HG03097 (cell line): ENCODE measurements around the gene SDC1.

Source experiments
- ATAC-seq: cut with Tn5 transposase; IDR thresholded peaks from one replicate; pipeline ENCODE4 v1.9.1; 2021; ENCODE audit not compliant: unreplicated experiment, low FRiP score

SDC1 gene

DNA sequence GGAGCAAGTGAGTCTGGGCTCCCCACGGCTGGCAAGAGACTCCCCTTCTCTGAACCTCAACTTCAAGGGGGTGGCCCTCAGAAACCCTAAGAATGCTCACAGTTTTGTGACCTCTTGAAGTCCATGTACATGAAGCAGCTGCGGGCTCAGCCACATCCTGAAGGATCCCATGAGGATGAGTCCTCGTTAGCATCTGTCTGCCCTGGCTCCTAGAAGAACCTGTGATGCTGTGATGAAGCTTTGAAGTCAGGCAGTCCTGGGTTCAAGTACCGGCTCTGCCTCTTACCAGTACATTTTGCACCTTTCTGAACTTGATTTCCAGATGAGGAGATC, 38.1 kb downstream of the SDC1 start:
- no peak for ATAC-seq

DNA sequence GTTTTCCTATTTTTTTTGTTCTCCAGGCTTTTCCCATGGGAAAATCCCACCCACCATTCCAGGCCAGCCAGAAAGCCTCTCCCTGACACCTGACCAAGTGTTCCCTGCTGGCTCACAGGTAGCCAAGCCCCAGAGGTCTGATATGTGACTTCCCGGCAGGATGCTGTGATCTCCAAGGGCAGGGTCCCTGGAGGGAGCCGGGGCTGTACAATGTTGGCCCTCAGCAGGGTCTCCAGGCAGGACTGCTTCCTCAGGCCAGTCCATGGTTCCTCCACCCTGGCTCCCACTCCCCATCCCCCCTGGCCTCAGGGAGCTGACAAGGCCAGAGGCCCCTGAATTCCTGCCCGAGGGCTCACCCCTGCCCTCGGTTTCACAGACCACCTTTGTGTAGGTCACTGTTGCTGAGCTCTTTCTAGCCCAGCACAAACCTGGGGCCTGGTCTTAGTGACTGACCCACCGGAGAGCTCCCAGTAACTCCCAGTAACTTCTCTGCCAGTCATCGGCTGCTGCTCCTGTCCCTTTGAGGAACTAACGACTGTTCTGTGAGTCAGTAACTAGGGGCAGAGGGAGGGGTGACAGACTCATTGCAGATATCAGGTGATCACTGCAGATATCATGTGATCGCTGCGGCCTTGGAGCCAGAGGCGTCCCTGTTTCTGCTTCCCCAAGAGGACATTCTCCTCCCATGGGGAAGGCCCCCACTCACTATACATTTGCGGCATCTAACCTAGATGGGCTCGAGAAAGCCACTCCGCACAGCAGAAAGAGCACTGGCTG, 38.7 kb downstream of the SDC1 start:
- no peak for ATAC-seq

DNA sequence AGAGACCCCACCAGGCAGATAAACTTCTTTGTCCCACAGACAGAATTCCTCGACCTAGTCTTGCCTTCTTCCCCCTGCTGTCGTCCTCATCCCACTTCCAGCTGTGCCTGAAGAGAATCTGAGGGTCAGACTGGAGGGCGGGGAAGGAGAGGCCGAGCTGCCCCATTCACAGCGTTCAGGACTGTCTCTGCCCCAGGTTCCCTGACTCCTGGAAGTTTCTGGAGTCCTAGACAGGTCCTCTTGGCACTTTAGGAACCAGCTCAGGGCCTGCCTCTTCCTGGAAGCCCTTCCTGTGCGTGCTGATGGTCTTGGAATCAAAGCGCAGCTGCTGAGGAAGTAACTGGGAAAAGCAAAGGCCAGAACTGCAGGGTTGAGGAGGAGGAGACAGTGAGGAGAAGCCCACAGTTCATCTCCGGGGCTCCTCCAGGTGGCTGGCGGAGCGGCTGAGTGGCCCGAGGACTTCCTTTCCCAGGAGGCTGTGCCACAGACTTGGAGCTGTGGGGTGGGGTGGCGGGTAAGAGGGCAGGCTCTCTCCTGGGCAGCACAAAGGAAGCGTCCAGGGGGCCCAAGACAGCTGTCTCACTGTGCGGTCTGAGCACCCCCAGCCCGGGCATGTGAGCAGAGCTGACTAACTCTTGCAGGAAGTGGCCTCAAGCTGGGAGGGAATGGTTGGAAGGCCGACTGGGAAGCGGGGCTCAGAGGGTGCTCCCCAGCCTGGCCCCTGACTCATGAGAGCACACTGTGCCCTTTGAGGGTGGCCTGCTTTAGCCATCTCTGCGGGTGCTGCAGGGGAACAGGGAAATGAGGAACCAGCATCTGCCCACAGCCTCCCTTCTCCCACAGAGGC, 39.5 kb downstream of the SDC1 start:
- ATAC-seq, result no peak

DNA sequence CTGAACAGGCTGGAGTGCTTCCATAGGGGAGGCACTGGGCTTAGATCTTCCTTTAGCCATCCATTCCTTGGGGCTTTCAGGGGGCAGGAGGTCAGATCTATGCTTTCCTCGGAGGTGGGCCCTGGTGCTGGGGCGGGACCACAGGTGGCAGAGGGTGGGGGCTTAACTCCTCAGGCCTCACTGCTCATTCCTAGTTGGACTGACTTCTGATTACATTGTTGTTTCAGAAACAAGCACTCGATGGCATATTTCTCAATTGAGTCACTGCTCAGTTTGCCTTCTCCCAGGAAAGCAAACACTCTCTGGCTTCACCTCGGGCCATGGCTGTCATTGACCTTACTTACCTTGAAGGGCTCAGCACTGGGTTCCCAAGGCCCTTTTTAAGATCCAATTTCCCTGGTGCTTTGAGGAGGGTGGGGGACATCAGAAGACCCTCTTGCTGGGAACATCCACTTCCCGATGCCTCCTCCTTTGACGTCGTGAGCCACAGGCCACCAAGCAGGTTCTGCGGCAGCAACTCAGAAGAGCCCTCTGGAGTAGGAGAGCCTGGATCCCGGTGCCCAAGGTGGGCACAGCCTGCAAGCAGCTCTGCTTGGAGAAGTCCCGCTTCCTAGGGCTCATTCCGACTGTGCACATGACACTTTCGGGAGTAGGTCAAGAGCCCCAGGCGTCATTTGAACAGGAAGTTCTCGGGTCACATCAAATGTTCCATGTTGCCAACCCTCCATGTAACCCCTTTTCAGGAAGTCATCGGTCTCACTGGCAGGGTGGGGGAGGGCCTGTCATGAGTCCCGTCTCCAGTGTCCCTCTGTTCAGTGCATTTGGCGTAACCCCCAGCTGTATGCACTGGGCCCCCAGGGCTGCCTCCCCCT, 40.6 kb downstream of the SDC1 start:
- no peak for ATAC-seq

DNA sequence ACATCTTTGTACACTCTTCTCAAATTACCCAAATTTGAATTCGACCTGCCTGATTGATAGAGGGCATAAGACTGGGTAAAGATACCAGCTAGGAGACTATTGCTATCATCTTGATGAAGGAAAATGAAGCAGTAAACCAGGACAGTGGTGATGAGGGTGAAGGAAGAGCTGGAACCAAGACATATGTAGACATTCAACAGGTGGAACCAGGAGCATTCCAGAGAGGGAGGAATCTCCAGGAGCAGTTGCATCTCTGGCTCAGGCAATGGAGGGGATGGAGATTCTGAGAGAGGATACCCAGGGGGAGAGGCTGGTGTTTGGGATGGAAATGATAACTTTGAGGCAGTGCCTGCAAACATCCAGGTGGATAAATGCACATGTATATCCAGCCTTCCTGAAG, 41.6 kb downstream of the SDC1 start:
- ATAC-seq, result no peak

DNA sequence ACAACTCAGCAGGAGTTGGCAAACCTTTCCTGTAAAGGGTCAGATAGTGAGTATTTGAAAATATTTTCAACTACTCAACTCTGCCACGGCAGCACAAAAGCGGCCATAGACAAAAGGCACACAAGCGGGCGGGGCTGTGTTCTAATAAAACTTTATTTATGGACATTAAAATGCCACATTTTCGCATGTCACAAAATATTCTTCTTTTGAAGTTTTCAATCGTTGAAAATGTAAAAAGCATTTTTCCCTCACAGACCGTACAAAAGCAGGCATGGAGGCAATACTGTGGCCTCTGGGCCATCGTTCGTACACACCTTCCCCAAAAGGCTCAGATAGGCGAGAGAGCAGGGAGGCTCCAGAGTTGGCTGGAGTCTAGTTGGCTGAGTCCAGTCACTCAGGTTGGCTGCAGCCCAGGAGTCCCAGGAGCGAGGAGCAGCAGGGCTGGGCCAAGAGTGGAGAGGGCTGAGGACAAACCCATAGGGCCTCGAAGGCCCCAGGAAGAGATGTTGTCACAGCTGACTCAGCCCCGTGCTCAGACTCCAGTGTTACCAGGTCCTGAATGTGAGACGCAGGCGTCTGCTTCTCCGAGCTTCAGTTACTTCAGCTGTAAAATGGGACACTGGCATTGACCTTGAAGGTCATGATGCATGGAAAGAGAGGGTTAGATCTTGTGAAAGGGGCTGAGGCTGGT, 42.5 kb downstream of the SDC1 start:
- no peak for ATAC-seq

DNA sequence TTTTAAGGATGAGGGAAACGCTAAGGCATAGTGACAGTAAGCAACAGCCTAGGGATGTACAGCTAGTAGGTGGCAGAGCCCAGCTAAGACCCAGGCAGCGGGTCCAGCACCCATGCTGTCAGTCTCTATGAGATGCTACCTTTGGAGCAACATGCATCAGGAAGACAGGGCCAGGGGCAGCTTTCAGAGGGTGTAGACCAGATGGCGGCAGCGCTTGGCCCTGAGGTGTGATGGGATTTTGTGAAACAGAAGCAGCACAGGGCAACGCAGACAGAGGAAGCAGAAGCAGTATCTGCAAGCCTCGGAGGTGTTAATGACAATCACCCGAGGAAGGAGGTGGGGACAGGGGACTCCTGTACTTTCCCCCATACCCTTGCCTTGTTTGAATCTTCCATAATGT, 43.2 kb downstream of the SDC1 start:
- no peak for ATAC-seq

DNA sequence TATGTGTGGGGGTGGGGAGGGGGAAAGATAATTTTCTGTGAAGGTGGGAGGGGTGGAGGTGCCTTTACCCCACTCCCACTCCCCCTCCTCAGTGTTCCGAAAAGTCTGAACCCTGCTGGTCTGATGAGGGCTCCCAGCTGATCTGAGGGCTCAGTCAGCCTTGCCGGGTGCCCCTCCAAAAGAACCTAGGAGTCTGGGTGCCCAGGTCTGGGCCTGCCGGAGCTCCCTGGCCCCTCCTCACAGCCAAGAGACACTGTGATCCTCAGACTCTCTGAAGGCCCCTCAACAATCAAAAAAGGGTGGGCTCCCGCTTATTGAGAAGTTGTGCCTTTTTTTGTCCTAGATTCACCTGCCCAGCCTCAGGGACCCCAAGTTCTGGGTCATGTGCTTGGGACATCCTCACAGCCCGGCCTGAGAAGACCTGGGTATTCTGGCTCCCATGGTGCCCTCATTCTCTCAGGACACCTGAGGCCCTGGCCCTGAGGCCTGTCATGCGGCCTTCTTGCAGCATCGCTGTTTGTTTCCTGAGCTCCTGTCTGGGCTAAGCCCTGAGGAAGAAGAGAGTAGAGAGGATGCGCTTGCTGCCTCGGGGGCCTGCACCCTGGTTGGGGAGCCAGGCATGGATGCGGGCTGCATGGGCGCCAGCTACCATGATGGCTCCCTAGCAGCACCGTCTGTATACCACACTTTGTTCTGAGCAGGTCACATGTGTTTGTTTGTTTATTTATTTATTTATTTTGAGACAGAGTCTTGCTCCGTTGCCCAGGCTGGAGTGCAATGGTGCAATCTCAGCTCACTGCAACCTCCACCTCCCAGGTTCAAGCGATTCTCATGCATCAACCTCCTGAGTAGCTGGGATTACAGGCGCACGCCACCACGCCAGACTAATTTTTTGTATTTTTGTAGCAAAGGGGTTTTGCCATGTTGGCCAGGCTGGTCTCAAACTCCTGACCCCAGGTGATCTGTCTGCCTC, 44.0 kb downstream of the SDC1 start:
- no peak for ATAC-seq

DNA sequence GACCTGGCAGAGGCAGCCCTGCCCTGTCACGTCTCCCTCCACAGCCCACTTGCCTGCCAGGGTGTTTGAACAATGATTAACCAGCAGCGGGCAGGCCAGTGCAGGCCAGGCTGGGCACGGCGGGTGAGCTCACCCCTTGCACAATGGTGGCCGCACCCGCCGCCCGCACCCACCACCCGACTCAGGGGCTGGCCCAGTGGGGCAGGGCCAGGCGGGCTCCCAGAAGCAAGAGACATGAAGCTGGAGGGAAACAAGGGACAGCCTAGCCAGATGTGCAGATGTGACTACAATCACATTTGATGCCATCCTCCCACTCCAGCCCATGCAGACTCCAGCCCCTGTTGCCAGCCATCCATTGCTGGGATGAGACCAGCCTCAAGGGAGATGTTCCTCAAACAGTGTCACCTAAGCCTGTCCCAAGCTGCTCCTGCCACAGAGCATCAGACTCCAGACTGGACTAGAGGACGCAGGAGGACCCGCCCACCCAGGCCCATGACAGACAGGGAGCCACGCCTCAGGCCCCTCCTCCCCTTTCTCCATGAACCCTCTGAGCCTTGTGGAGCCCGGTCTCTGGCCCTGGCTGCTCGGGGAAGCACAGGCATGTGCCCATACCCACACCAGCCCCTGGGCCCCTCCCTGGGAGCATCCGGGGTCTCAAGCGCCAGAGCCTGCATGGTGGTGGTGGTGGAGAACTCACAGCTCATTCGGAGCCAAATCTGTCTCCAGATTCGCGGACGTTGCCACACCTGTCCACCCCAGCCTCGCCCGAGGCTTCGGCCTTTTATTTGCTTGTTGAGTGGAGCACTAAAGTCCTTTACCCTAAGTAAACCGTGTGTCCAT, 45.0 kb downstream of the SDC1 start:
- no peak for ATAC-seq

DNA sequence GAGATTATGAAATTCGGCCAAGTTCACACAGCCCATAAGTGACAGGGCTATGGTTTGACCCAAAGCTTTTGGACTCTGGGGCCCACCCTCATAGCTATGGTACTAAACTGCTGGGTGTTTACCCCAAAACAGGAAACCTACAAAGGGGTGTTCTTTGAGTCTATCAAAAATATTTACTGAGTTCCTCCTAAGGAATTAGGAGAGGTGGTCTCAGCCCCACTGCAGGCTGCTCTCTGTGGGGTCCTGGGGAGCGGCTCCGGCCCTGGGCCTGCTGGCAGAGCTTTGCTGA, 45.5 kb downstream of the SDC1 start:
- ATAC-seq, result no peak

DNA sequence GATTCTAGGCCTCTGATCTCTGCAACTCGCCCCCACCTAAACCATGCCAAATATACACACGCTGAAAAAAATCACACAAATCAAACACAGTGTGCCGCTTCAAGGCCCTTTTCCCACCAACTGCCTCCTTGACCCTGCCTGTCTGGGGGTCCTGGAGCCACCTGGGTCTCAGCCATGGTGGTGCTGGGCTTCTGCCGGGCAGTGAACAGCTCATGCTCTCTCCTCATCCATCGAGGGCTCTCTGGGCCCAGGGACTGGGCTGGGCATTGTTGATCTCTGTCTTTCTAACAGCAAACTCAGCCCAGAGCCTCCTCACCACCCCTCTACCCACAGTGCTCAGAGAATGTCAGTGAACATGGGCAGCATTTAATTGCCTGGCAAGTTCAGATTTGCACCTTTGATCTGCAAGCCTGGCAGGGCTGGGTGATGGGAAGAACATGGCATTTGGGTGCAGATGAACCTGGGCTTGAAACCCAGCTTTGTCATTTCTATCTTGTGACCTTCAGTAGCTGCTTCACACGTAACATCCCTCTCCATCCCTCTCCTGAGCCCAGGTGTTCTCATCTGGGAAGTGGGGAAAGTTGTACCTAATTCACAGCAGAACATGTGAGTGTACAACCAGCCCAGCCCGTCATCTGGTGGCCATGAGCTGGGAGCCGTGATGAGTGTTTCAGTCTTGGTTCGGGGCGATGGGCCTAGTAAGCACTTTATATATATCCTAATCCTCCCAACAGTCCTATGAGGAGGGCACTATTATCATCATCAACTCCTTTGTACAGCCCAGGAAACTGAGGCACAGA, 46.1 kb downstream of the SDC1 start:
- ATAC-seq, result no peak

DNA sequence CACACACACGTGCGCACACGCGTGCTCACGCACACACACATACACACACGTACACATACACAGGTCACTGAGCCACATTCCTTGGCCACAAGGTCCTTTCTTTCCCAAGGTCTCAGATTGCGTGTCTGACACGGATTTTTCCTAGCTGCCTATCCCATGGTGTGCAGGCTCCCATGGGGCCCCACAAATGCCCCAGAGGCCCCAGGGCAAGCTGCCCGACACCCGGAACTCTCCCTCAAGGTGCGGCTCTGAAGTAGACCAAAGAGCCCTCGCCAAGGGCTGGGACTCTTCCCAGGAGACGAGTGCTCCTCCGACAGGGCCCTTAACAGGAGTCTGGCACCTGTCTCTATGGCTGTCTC, 46.7 kb downstream of the SDC1 start:
- no peak for ATAC-seq

DNA sequence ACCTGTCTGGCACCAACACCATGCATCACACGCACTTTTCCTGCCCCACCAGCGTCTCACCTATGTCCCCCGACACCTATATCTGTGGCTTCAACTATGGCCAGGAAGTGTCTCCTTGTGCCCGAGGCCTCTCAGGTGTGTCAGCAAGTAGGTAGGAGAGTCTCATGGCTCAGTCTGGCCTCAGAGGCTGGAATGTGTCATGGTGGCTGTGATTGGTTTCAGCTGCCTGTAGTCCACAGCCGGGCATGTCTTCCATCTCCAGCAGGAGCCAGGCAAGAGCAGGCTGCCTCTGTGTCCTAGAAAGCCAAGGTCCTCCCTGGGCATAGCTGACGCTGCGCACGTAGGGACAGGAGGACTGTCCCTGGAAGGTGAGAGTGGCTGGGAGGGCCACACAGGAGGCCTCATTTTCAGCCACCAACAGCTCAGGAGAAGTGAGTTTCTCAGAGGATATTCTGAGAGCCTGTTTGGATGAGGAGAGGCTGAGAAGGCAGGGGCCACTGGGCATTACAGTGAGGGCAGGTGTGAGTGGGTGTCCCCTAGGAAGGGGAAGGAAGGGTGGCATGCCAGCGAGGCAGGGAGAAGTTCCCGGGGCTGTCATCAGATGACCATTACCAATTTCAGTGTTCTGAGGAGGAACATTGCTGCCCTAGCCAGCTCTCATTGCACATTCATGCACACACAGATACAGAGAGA, 47.2 kb downstream of the SDC1 start:
- no peak for ATAC-seq

DNA sequence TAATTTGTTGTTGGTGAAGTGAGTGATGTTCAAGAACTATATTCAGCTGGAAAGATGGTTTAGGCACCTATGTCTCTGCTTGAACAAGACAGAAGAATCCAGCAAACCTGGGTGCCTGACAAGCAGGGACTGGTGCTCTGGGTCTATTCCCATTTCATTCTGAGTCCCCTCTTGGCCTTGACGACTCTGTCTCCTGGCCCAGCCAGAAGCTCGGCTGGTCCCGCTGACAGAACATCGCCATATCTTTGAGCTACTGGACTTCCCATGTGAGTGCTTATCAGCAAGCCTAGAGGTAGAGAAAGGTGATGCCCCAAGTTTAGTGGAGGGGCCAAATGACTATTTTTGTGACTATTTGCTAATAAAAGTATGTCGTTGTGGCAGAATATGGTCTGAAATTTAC, 48.2 kb downstream of the SDC1 start:
- ATAC-seq, result no peak

DNA sequence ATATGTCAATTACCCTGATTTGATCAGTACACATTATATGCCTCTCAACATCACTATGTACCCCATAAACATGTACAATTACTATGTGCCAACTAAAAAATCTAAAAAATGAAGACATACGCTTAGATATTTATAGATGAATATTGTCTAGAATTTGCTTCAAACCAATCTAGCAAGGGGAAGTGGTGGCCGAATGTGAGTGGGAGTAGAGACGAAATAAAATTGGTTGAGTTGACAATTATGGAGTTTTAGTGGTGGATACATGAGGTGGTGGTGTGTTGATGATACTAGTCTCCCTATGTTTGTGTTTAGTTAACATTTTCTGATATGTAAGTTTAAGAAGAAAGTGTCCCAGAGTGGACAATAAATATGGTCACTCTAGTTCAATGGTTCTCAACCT, 49.0 kb downstream of the SDC1 start:
- no peak for ATAC-seq

DNA sequence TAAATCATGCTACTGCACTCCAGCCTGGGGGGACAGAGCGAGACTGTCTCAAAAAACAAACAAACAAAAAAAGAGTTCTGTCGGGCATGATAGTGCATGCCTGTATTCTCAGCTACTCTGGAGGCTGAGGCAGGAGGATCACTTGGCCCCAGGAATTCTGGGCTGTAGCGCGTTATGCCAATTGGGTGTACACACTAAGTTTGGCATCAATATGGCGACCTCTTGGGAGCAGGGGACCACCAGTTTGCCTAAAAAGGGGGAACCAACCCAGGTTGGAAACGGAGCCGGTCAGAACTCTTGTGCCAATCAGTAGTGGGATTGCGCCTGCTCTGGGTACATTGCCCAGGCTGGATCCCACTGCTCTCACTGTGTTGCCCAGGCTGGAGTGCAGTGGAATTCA, 49.7 kb downstream of the SDC1 start:
- ATAC-seq, result no peak

DNA sequence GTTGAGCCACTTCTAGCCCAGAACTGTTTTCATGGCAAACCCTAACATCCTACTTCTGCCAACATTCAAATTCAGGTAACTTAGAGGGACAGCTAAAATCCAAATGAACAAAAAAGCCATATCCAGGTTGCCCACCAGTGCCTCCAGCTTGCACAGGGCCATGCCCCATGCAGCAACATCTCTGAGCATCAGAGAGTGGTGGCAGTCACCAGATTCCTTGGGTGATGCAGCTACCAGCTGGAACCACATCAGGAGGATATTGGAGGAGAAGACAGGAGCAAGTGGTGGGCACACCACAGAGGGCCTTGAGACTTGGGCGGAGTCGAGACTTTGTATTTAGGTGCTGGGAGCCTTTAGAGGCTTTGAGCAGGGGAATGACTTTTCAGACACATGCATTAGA, 50.5 kb downstream of the SDC1 start:
- no peak for ATAC-seq
